ENCODE results near the gene HKDC1.
"Not testable (repeated sequence)": the region's sequence is repeated elsewhere in the genome, so short reads cannot be mapped to it uniquely, and the experiment has no call there.

Gene HKDC1

GRCh38 chr10:69242040-69242851 is 22.1 kb downstream of the HKDC1 start:
- in situ Hi-C loops (cut with MboI; ENCODE audit: low sequenced_read_pairs): loop anchor here (10.0 kb wide), 1 partner anchor 273 kb away; no protein-coding TSS in a partner anchor

- in situ Hi-C loops (cut with MboI; ENCODE audit: low sequenced_read_pairs): loop anchor here (10.0 kb wide), 1 partner anchor 272 kb away; no protein-coding TSS in a partner anchor
Measured at GRCh38 chr10:69242852-69243212, 22.7 kb downstream of the HKDC1 start.

- in situ Hi-C loops (cut with MboI; ENCODE audit: low sequenced_read_pairs): loop anchor here (10.0 kb wide), 1 partner anchor 271 kb away; no protein-coding TSS in a partner anchor
Measured at GRCh38 chr10:69243817-69244216, 23.7 kb downstream of the HKDC1 start.

- in situ Hi-C loops (cut with MboI; ENCODE audit: low sequenced_read_pairs): loop anchor here (5.0 to 10.0 kb wide), 2 partner anchors 141 to 269 kb away; no protein-coding TSS in a partner anchor
Measured at GRCh38 chr10:69246036-69246435, 25.9 kb downstream of the HKDC1 start.

GRCh38 chr10:69246581-69247312 is 26.6 kb downstream of the HKDC1 start:
- in situ Hi-C loops (cut with MboI; ENCODE audit: low sequenced_read_pairs): loop anchor here (5.0 to 10.0 kb wide), 2 partner anchors 141 to 268 kb away; no protein-coding TSS in a partner anchor

- in situ Hi-C loops (cut with MboI; ENCODE audit: low sequenced_read_pairs): loop anchor here (5.0 to 10.0 kb wide), 2 partner anchors 140 to 267 kb away; no protein-coding TSS in a partner anchor
Measured at GRCh38 chr10:69247313-69247710, 27.2 kb downstream of the HKDC1 start.

GRCh38 chr10:69248117-69248730 is 28.1 kb downstream of the HKDC1 start:
- in situ Hi-C loops (cut with MboI; ENCODE audit: low sequenced_read_pairs): loop anchor here (5.0 to 10.0 kb wide), 2 partner anchors 139 to 267 kb away; no protein-coding TSS in a partner anchor

GRCh38 chr10:69250041-69250440 is 29.9 kb downstream of the HKDC1 start:
- in situ Hi-C loops (cut with MboI; ENCODE audit: low sequenced_read_pairs): no loop called here

- in situ Hi-C loops (cut with MboI; ENCODE audit: low sequenced_read_pairs): not testable (repeated sequence)
Measured at GRCh38 chr10:69251417-69251816, 31.3 kb downstream of the HKDC1 start.

- in situ Hi-C loops (cut with MboI; ENCODE audit: low sequenced_read_pairs): no loop called here
Measured at GRCh38 chr10:69253171-69253570, 33.0 kb downstream of the HKDC1 start.

GRCh38 chr10:69254877-69255276 is 34.7 kb downstream of the HKDC1 start:
- in situ Hi-C loops (cut with MboI; ENCODE audit: low sequenced_read_pairs): no loop called here

GRCh38 chr10:69259547-69260243 is 39.6 kb downstream of the HKDC1 start:
- in situ Hi-C loops (cut with MboI; ENCODE audit: low sequenced_read_pairs): no loop called here

GRCh38 chr10:69261184-69261583 is 41.1 kb downstream of the HKDC1 start:
- in situ Hi-C loops (cut with MboI; ENCODE audit: low sequenced_read_pairs): no loop called here

GRCh38 chr10:69262292-69262751 is 42.2 kb downstream of the HKDC1 start:
- in situ Hi-C loops (cut with MboI; ENCODE audit: low sequenced_read_pairs): no loop called here

GRCh38 chr10:69265521-69265920 is 45.4 kb downstream of the HKDC1 start:
- in situ Hi-C loops (cut with MboI; ENCODE audit: low sequenced_read_pairs): no loop called here

GRCh38 chr10:69268761-69269416 is 48.8 kb downstream of the HKDC1 start:
- in situ Hi-C loops (cut with MboI; ENCODE audit: low sequenced_read_pairs): no loop called here

GRCh38 chr10:69269761-69270160 is 49.6 kb downstream of the HKDC1 start:
- in situ Hi-C loops (cut with MboI; ENCODE audit: low sequenced_read_pairs): no loop called here

- in situ Hi-C loops (cut with MboI; ENCODE audit: low sequenced_read_pairs): no loop called here
Measured at GRCh38 chr10:69270990-69271389, 50.9 kb downstream of the HKDC1 start.

GRCh38 chr10:69272624-69273023 is 52.5 kb downstream of the HKDC1 start:
- in situ Hi-C loops (cut with MboI; ENCODE audit: low sequenced_read_pairs): no loop called here

GRCh38 chr10:69275444-69275843 is 55.3 kb downstream of the HKDC1 start:
- in situ Hi-C loops (cut with MboI; ENCODE audit: low sequenced_read_pairs): no loop called here
